Measurements from ENCODE around the gene VARS2. TPM values are rescaled to one million over a fixed set of nuclear protein-coding genes. Genes with fewer than 3 reads are reported as not detected.
A peak's percentile ranks its signal among the peaks of the same experiment; 100 is the strongest.

Gene VARS2
- total and polyA plus RNA-seq, 9 of the 15 experiments (the other 6 are each of a cell fraction or from before 2014, with no cell fraction given): 1.6 to 53.6 (median 29.9) TPM

- peak; percentile 30; the same call in 1 of the 2 replicates for TF ChIP-seq PBX2 (CRISPR knock-in tag; IDR thresholded peaks at IDR 0.05; ENCODE audit: low read depth)
- peak; percentile 86 for TF ChIP-seq PBX2 (tag; conservative IDR thresholded peaks at IDR 0.05; ENCODE audit: low read depth)
- TF ChIP-seq KLF1 (tag; IDR thresholded peaks at IDR 0.05): no peak
- peak; percentile 79 for TF ChIP-seq ARID1B (IDR thresholded peaks at IDR 0.05)
- peak; percentile 91 for TF ChIP-seq TBP (optimal IDR thresholded peaks at IDR 0.05; ENCODE audit: low read depth, low read length)
- TF ChIP-seq ELF1 (tag; IDR thresholded peaks at IDR 0.05): peak; percentile 32; the same call in 1 of the 2 replicates
- TF ChIP-seq MAZ (CRISPR knock-in tag; conservative IDR thresholded peaks at IDR 0.05 in 1 of 2, IDR thresholded peaks at IDR 0.05 in 1 of 2): peak; percentile 95 to 98; a peak in 3 of 4 replicates
- no peak for TF ChIP-seq TCF7L2 (IDR thresholded peaks at IDR 0.05; ENCODE audit: low read depth, low read length)
- TF ChIP-seq TAF7 (tag; IDR thresholded peaks at IDR 0.05): peak; percentile 100
- peak; percentile 36; the same call in 1 of the 2 replicates for TF ChIP-seq C11orf30 (IDR thresholded peaks at IDR 0.05; ENCODE audit: low read depth)
- no peak for TF ChIP-seq ATF1 (CRISPR knock-in tag; IDR thresholded peaks at IDR 0.05)
- peak; percentile 70 for TF ChIP-seq ATF1 (tag; IDR thresholded peaks at IDR 0.05)
- no peak for TF ChIP-seq FOXP1 (CRISPR knock-in tag; IDR thresholded peaks at IDR 0.05)
- TF ChIP-seq TEAD2 (tag; IDR thresholded peaks at IDR 0.05): no peak
- no peak for TF ChIP-seq BRD9 (IDR thresholded peaks at IDR 0.05; ENCODE audit: low read depth, partially characterized antibody)
- TF ChIP-seq CXXC5 (CRISPR knock-in tag; IDR thresholded peaks at IDR 0.05): peak; percentile 97
- TF ChIP-seq WHSC1 (IDR thresholded peaks at IDR 0.05; ENCODE audit: low read length): no peak
- peak; percentile 78 for TF ChIP-seq RBFOX2 (IDR thresholded peaks at IDR 0.05; ENCODE audit: low read depth, low read length)
- TF ChIP-seq GATAD2A (IDR thresholded peaks at IDR 0.05): no peak
- TF ChIP-seq KHSRP (IDR thresholded peaks at IDR 0.05): no peak
- TF ChIP-seq HCFC1 (IDR thresholded peaks at IDR 0.05; ENCODE audit: low read depth, low read length): peak; percentile 79
- no peak for TF ChIP-seq ZNF175 (CRISPR knock-in tag; IDR thresholded peaks at IDR 0.05; ENCODE audit: low read depth)
- no peak for TF ChIP-seq NFATC3 (IDR thresholded peaks at IDR 0.05)
- peak; percentile 53 for TF ChIP-seq ZFX (CRISPR knock-in tag; IDR thresholded peaks at IDR 0.05)
- TF ChIP-seq MAX (CRISPR knock-in tag; IDR thresholded peaks at IDR 0.05): 0 out of 2 replicates have a peak, but pooled peaks have one; percentile 30
- no peak for TF ChIP-seq HNRNPH1 (optimal IDR thresholded peaks at IDR 0.05; ENCODE audit: low read depth, low read length)
- TF ChIP-seq E2F6 (IDR thresholded peaks at IDR 0.05; ENCODE audit: borderline replicate concordance in 1 of 2, extremely low read depth in 1 of 2, insufficient read depth in 1 of 2, insufficient read length in 1 of 2, low read depth in 1 of 2, low read length in 1 of 2, poor library complexity in 1 of 2, severe bottlenecking in 1 of 2): peak; percentile 33 to 58
- peak; percentile 69 for TF ChIP-seq NBN (IDR thresholded peaks at IDR 0.05; ENCODE audit: low read depth)
Measured at GRCh38 chr6:30955367-30956042, 41.5 kb downstream of the VARS2 start (continued).

Data from K562 (cell line).